GM21515 (cell line): ENCODE data around the gene BIRC5.

Experiments used
- ATAC-seq: cut with Tn5 transposase; IDR thresholded peaks from one replicate; pipeline ENCODE4 v1.9.1; 2021; ENCODE audit not compliant: unreplicated experiment

The BIRC5 gene

GRCh38 chr17:78183916-78184315 is 30.1 kb upstream of the BIRC5 start:
- no peak for ATAC-seq

GRCh38 chr17:78184351-78184750 is 29.7 kb upstream of the BIRC5 start:
- ATAC-seq: no peak

GRCh38 chr17:78184868-78185267 is 29.2 kb upstream of the BIRC5 start:
- no peak for ATAC-seq

- no peak for ATAC-seq
These were observed 27.9 kb upstream of the BIRC5 start for GRCh38 chr17:78185981-78186691.

GRCh38 chr17:78186692-78187595 is 27.1 kb upstream of the BIRC5 start, which contains the start of the genes AFMID and TK1:
TSS of gene AFMID (plus strand) at chr17:78187362. CDS start at chr17:78187371, 9 bp downstream.
TSS of gene TK1 (minus strand) at chr17:78187052. CDS start at chr17:78186994, 58 bp downstream.
- ATAC-seq: peak; percentile 87

GRCh38 chr17:78196716-78197115 is 17.3 kb upstream of the BIRC5 start:
- ATAC-seq: no peak

- no peak for ATAC-seq
These were observed 16.8 kb upstream of the BIRC5 start for GRCh38 chr17:78197147-78197832.

GRCh38 chr17:78200451-78200850 is 13.6 kb upstream of the BIRC5 start:
- no peak for ATAC-seq

GRCh38 chr17:78202666-78203065 is 11.4 kb upstream of the BIRC5 start:
- ATAC-seq: no peak

GRCh38 chr17:78204387-78205123 is 9.5 kb upstream of the BIRC5 start:
- no peak for ATAC-seq

GRCh38 chr17:78205124-78205775 is 8.8 kb upstream of the BIRC5 start:
- ATAC-seq: no peak

GRCh38 chr17:78206298-78206697 is 7.8 kb upstream of the BIRC5 start:
- no peak for ATAC-seq

GRCh38 chr17:78208486-78208885 is 5.6 kb upstream of the BIRC5 start:
- ATAC-seq: no peak

GRCh38 chr17:78210111-78210510 is 3.9 kb upstream of the BIRC5 start:
- ATAC-seq: no peak

- ATAC-seq: no peak
These were observed 3.0 kb upstream of the BIRC5 start for GRCh38 chr17:78211032-78211431.

- ATAC-seq: no peak
These were observed 631 bp downstream of the BIRC5 start for GRCh38 chr17:78214706-78215061.

GRCh38 chr17:78219396-78220150 is 5.5 kb downstream of the BIRC5 start:
- ATAC-seq: no peak

GRCh38 chr17:78223061-78223460 is 9.0 kb downstream of the BIRC5 start:
- ATAC-seq: no peak

- ATAC-seq: no peak
These were observed 9.7 kb downstream of the BIRC5 start for GRCh38 chr17:78223765-78224164.
